Panc1 (cell line): ENCODE measurements around the gene HNRNPH2. TPM values are rescaled to one million over a fixed set of nuclear protein-coding genes. Genes with fewer than 3 reads are reported as not detected.

ENCODE experiments used
- ATAC-seq: fragments of 200-7000 bp; cut with Tn5 transposase; 2 replicates; pipeline ENCODE4 v1.9.1; 2020; ENCODE audit warnings: mild to moderate bottlenecking, moderate library complexity
- BruUV-seq: library from RNA; stranded (reverse); fragments of 400-500 nt; replicated peaks from 2 replicates; lab custom pipeline; 2021; lab: Mats Ljungman, UMichigan
- CTCF ChIA-PET: fragments of 300-600 bp; sonication (Branson Sonifier 250); formaldehyde crosslinking; loops from one replicate; lab custom pipeline; 2022; ENCODE audit warnings: antibody characterized with exemption; lab: Charles Lee
- POLR2A ChIA-PET: fragments of 300-600 bp; sonication (Branson Sonifier 250); formaldehyde crosslinking; loops from one replicate; lab custom pipeline; 2022; ENCODE audit warnings: antibody characterized with exemption; lab: Charles Lee
- DNase-seq: peaks from one replicate; pipeline ENCODE4 v3.0.0-alpha.2; 2010; ENCODE audit warnings: low read depth, low spot score
- H3K27ac ChIP-seq: 2 replicates; pipeline ENCODE4 v1.5.1; 2011; ENCODE audit warnings: mild to moderate bottlenecking, low read length, inconsistent platforms
- H3K27me3 ChIP-seq: fragments of 200-500 bp; sonication (Bioruptor generic); 2 replicates; pipeline ENCODE4 v1.6.0; 2014; ENCODE audit warnings: low read length, inconsistent platforms; ENCODE audit not compliant: control insufficient read depth, insufficient read depth
- H3K36me3 ChIP-seq: fragments of 200-500 bp; sonication (Bioruptor generic); 2 replicates; pipeline ENCODE4 v1.5.1; 2014; ENCODE audit warnings: inconsistent platforms, mild to moderate bottlenecking, low read length, moderate library complexity; ENCODE audit not compliant: control insufficient read depth, insufficient read depth
- H3K4me1 ChIP-seq: 2 replicates; pipeline ENCODE4 v1.5.1; 2011; ENCODE audit warnings: inconsistent platforms, mild to moderate bottlenecking, low read length, moderate library complexity; ENCODE audit not compliant: control insufficient read depth, insufficient read depth
- H3K4me3 ChIP-seq, 2 experiments: 2 replicates each; pipeline ENCODE4 v1.5.1; 2011 to 2012; ENCODE audit warnings: low read depth in 2 of 2, low read length in 2 of 2, mild to moderate bottlenecking in 2 of 2, inconsistent platforms in 1 of 2, moderate library complexity in 1 of 2
- H3K9me3 ChIP-seq: fragments of 200-500 bp; sonication (Bioruptor generic); 2 replicates; pipeline ENCODE4 v1.5.1; 2014; ENCODE audit warnings: low read depth, mild to moderate bottlenecking, inconsistent platforms, low read length, moderate library complexity; ENCODE audit not compliant: control insufficient read depth, insufficient read depth
- CTCF ChIP-seq: fragments of 450-650 bp; IDR thresholded peaks from 2 replicates; pipeline ENCODE4 v1.5.1; 2017; ENCODE audit warnings: mild to moderate bottlenecking
- POLR2AphosphoS5 ChIP-seq: IDR thresholded peaks from 2 replicates; pipeline ENCODE4 v1.6.1; 2012; ENCODE audit warnings: mild to moderate bottlenecking, low read depth, low read length, moderate library complexity
- REST ChIP-seq, 2 experiments: IDR thresholded peaks; 2 replicates each; pipeline ENCODE4 v1.6.1; 2011 to 2012; ENCODE audit warnings: low read depth in 2 of 2, control low read depth in 1 of 2, low read length in 1 of 2, mild to moderate bottlenecking in 1 of 2, moderate library complexity in 1 of 2; ENCODE audit not compliant: insufficient read depth in 1 of 2
- SIN3A ChIP-seq: IDR thresholded peaks from 2 replicates; pipeline ENCODE4 v1.6.1; 2012; ENCODE audit warnings: low read depth, mild to moderate bottlenecking, low read length, moderate library complexity, borderline replicate concordance; ENCODE audit not compliant: insufficient read depth
- TCF7L2 ChIP-seq: IDR thresholded peaks from 2 replicates; pipeline ENCODE4 v1.6.1; 2011; ENCODE audit warnings: mild to moderate bottlenecking, low read depth, low read length, inconsistent platforms
- in situ Hi-C: cut with HindIII; loops from 2 replicates; pipeline ENCODE4 v1.10.0; 2016; ENCODE audit warnings: low sequenced_read_pairs, low pct_unique_long_range_greater_than_20kb
- intact Hi-C: fragments of 100-400 bp; cut with micrococcal nuclease; formaldehyde crosslinking; loops from one replicate; pipeline ENCODE4 v1.10.0; 2022; ENCODE audit not compliant: unreplicated experiment
- total RNA-seq: library from RNA; stranded (reverse); gene quantifications from one replicate; pipeline ENCODE4 v1.2.1, GENCODE V29; 2021; ENCODE audit not compliant: unreplicated experiment

HNRNPH2 gene
- total RNA-seq, 1 experiment from 2014 or later = 91.5 TPM

DNA sequence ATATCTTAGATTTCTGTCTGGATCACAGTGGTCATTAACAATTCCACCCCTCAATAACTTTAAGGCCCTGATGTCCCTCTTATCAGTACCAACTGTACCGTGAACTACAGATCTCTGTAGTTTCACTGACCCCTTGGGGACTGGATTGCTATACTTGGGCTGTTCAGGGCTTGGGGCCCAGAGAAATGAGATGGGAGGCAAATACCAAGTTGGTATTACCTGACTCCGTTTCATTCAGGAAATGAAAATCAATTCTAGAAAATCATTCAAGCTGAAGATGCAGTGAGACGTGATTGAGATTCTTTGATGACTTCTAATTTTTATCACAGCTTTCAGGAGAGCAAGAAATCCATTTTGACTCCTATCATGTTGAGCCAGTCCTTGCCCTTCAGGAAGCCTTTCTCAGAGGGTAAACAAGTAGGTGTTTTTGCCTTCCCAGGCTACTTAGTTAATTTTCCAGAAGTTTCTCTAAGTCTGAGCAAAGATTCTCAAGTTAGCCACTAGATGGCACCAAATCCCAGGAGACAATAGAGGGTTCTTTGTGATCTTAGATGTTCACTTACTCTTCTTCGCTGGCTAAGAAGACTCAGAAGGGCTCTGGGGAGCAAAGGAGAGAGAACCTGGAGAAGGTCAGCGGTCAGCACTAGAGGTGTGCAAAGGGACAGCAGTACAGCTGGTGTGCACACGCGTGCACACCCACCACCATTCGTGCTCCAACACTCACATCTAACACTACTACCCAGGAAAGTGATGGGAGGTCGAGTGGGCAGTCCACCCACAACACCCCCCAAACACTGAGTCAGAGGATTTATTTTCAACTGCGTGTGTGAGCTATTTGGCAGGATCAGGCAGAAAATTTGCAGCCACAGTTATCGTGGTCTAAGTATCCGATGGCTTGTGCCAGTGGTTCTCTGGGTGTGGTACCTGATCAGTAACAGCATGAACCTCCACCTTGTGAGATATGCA lies 7.4 kb downstream of the HNRNPH2 start:
- BruUV-seq = no TSS peak
- Histone ChIP-seq H3K4me1 (peaks cover 16% of the 10 kb centered on the region), H3K36me3 (peaks cover 12% of the 10 kb centered on the region), H3K27me3 (no peaks in the 10 kb centered on the region), H3K9me3 (no peaks in the 10 kb centered on the region), H3K4me3 (no peak overlapping the region), H3K27ac (peak overlapping the region; percentile 77)
- intact Hi-C loops (loop anchor here (1.0 to 10.0 kb wide), 2 partner anchors 179 to 384 kb away; no protein-coding TSS in a partner anchor), in situ Hi-C loops (no loop called here)
- CTCF ChIA-PET = no interaction called here
- POLR2A ChIA-PET = no interaction called here
- TF ChIP-seq CTCF = peak; percentile 82
- TF ChIP-seq POLR2AphosphoS5 = peak; percentile 55; the same call in 1 of the 2 replicates
- no peak for TF ChIP-seq TCF7L2
- ATAC-seq (peak; percentile 67), DNase-seq (peak; percentile 64)

DNA sequence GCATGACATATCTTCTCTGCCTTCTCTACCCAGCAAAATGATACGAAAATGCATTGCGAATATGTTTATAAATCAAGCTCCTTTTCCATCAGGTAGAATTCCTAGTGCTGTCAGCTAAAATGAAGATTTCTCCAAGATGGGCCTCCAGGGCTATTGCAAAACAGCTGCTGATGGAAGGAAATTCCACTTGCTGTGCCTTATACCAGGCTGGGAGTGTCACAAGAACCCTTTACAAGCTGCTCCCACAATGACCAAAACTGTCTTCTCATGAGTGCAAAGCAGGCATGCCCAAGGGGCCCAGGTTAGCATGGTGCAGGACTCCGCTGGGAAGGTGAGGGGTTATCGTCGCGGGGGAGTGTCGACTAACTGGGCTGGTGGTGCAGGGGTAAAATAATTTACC lies 8.7 kb downstream of the HNRNPH2 start:
- no peak overlapping the region for H3K4me3 ChIP-seq
- ATAC-seq = no peak
- H3K27ac ChIP-seq = no peak overlapping the region
- TF ChIP-seq TCF7L2 (no peak), SIN3A (no peak), POLR2AphosphoS5 (no peak), CTCF (no peak), REST (IDR thresholded peaks at IDR 0.05; ENCODE audit: insufficient read depth in 1 of 2, low read depth in 2 of 2, low read length in 1 of 2) (no peak)
- DNase-seq = no peak
- H3K27me3 ChIP-seq = no peaks in the 10 kb centered on the region
- intact Hi-C loops (loop anchor here (10.0 kb wide), 1 partner anchor 178 kb away; no protein-coding TSS in a partner anchor), in situ Hi-C loops (no loop called here)
- no peaks in the 10 kb centered on the region for H3K9me3 ChIP-seq
- H3K36me3 ChIP-seq = peaks cover 12% of the 10 kb centered on the region
- BruUV-seq = no TSS peak
- POLR2A ChIA-PET = no interaction called here
- CTCF ChIA-PET = interaction anchor here (0.6 kb wide), 1 partner anchor 214 kb away, joined by 4 read pairs; no protein-coding TSS in a partner anchor
- H3K4me1 ChIP-seq = peaks cover 13% of the 10 kb centered on the region
